AG04450 (cell line): ENCODE measurements around the gene TRIM60. TPM values are rescaled to one million over a fixed set of nuclear protein-coding genes. Genes with fewer than 3 reads are reported as not detected.
"Not testable (repeated sequence)": the region's sequence is repeated elsewhere in the genome, so short reads cannot be mapped to it uniquely, and the experiment has no call there.

Source experiments
- CTCF ChIA-PET: fragments of 300-600, 350-600 bp; formaldehyde crosslinking; extraction: SDS; loops from one replicate; lab custom pipeline; 2022; ENCODE audit warnings: antibody characterized with exemption, inconsistent platforms; lab: Charles Lee
- POLR2A ChIA-PET: fragments of 350-600 bp; formaldehyde crosslinking; extraction: SDS; loops from one replicate; lab custom pipeline; 2021; ENCODE audit warnings: antibody characterized with exemption, inconsistent platforms; lab: Yijun Ruan, JAX
- DNase-seq: peaks from one replicate; pipeline ENCODE4 v3.0.0-alpha.2; 2011; ENCODE audit warnings: low read depth, low spot score
- H3K27ac ChIP-seq: one replicate; pipeline ENCODE4 v1.5.1; 2012; ENCODE audit warnings: low read depth, low read length, control low read depth
- H3K27me3 ChIP-seq: one replicate; pipeline ENCODE4 v1.6.0; 2012; ENCODE audit warnings: low read length; ENCODE audit not compliant: control insufficient read depth, insufficient read depth
- H3K4me3 ChIP-seq: 2 replicates; pipeline ENCODE4 v1.5.1; 2011; ENCODE audit warnings: mild to moderate bottlenecking, low read depth, low read length, control low read depth
- H3K9me3 ChIP-seq: 2 replicates; pipeline ENCODE4 v1.5.1; 2012; ENCODE audit warnings: low read length; ENCODE audit not compliant: control insufficient read depth, insufficient read depth
- polyA plus RNA-seq: library from polyadenylated mRNA; depleted of rRNA; stranded (reverse); fragments of >200 nt; gene quantifications from 2 replicates; pipeline ENCODE4 v1.2.3, GENCODE V29; 2011
- TF ChIP-seq, protein P1 (sequence below): IDR thresholded peaks from 2 replicates; pipeline ENCODE4 v1.5.1; 2011; ENCODE audit warnings: low read depth, low read length, control low read depth, inconsistent platforms

The TRIM60 gene
- polyA plus RNA-seq, 1 experiment = not detected

DNA sequence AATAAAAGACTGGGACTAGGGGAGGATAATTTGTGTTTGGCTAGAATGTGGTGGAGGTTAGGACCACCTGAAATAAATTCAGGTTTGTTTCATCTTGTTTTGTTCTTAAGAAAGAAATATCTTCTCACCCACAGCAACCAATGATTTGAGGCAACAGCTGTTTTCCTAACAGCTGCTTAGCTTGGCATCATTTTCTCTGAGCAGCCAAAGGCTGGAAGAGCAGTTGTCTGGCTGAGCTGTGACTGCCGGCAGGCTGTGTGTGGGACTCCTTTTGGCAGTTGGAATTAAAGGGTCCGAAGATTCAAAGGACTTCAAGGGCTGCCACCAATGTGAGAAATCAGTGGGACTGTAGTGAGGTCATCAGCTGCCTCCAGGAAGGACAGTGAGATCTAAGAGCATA lies 26.9 kb downstream of the TRIM60 start:
- Histone ChIP-seq H3K4me3 (no peak overlapping the region), H3K27ac (no peak overlapping the region), H3K27me3 (no peaks in the 10 kb centered on the region), H3K9me3 (no peaks in the 10 kb centered on the region)
- ChIA-PET CTCF (no interaction called here), POLR2A (no interaction called here)
- TF ChIP-seq, protein P1, sequence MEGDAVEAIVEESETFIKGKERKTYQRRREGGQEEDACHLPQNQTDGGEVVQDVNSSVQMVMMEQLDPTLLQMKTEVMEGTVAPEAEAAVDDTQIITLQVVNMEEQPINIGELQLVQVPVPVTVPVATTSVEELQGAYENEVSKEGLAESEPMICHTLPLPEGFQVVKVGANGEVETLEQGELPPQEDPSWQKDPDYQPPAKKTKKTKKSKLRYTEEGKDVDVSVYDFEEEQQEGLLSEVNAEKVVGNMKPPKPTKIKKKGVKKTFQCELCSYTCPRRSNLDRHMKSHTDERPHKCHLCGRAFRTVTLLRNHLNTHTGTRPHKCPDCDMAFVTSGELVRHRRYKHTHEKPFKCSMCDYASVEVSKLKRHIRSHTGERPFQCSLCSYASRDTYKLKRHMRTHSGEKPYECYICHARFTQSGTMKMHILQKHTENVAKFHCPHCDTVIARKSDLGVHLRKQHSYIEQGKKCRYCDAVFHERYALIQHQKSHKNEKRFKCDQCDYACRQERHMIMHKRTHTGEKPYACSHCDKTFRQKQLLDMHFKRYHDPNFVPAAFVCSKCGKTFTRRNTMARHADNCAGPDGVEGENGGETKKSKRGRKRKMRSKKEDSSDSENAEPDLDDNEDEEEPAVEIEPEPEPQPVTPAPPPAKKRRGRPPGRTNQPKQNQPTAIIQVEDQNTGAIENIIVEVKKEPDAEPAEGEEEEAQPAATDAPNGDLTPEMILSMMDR = no peak
- no peak for DNase-seq

DNA sequence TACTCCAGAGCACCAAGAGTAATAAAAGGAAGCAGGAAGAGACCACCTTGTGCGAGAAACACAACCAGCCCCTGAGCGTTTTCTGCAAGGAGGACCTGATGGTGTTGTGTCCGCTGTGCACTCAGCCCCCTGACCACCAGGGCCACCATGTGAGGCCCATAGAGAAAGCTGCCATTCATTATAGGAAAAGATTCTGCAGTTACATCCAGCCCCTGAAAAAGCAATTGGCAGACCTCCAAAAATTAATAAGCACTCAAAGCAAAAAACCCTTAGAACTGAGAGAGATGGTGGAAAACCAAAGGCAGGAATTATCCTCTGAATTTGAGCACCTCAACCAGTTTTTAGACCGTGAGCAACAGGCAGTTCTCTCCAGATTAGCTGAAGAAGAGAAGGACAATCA lies 27.6 kb downstream of the TRIM60 start:
- Histone ChIP-seq H3K9me3 (no peaks in the 10 kb centered on the region), H3K4me3 (no peak overlapping the region), H3K27ac (no peak overlapping the region), H3K27me3 (no peaks in the 10 kb centered on the region)
- CTCF ChIA-PET = no interaction called here
- POLR2A ChIA-PET = no interaction called here
- DNase-seq = no peak
- TF ChIP-seq, protein P1 = no peak

DNA sequence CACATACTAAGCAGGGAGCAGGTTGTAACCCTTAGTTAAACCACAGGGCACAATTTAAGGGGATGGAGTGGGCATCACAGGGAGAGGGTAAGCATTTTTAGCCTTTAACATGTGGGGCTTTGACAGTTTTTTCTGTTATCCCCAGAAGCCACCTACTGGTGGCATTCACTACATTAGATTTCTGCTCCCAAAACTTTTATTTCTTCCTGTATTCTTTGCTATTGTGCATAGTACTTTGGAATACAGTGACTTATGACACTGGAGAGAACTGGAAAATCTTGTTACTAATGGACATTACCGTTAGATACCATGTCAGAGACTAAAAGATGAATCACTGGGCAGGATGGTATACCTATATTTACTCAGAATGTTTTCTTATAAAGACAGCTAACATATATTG lies 29.1 kb downstream of the TRIM60 start:
- ChIA-PET POLR2A (no interaction called here), CTCF (no interaction called here)
- DNase-seq = no peak
- H3K27ac ChIP-seq = no peak overlapping the region
- H3K27me3 ChIP-seq = no peaks in the 10 kb centered on the region
- TF ChIP-seq, protein P1 = peak; percentile 34; the same call in 1 of the 2 replicates
- no peaks in the 10 kb centered on the region for H3K9me3 ChIP-seq
- H3K4me3 ChIP-seq = no peak overlapping the region

DNA sequence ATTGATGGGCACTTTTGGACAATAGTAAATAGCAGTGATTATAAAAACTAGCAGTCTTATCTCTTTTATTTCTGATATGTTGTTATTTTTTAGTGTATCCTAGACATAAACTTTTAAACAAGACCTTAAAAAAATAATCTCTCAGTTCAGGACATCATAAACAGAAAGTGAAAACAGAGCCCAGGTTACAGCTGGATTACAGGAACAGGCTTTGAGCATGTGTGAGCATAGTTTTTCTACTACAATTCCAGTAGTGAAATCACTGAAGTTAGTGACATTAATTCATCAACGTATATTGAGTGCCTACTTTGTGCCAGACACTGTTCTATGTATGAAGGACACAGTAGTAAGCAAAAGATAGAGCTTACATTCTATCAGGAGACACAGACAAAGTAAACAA lies 38.8 kb downstream of the TRIM60 start:
- Histone ChIP-seq H3K4me3 (no peak overlapping the region), H3K9me3 (no peaks in the 10 kb centered on the region), H3K27ac (no peak overlapping the region), H3K27me3 (no peaks in the 10 kb centered on the region)
- ChIA-PET POLR2A (no interaction called here), CTCF (interaction anchor here (0.6 kb wide), 1 partner anchor 1403 kb away, joined by 3 read pairs; no protein-coding TSS in a partner anchor)
- DNase-seq = no peak
- TF ChIP-seq, protein P1 = no peak

DNA sequence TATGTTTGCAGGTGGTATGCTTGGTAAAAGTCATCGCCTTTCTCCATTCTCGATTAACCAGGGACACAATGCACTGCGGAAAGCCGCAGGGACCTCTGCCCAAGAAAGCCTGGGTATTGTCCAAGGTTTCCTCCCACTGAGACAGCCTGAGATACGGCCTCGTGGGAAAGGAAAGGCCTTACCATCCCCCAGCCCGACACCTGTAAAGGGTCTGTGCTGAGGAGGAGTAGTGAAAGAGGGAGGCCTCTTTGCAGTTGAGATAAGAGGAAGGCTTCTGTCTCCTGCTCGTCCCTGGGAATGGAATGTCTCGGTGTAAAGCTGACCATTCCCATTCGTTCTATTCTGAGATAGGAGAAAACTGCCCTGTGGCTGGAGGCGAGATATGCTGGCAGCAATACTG lies 41.5 kb downstream of the TRIM60 start:
- H3K9me3 ChIP-seq, DNase-seq, H3K4me3 ChIP-seq, H3K27me3 ChIP-seq, H3K27ac ChIP-seq, POLR2A ChIA-PET: not testable (repeated sequence)
- CTCF ChIA-PET = interaction anchor here (1.1 kb wide), 1 partner anchor 40 kb away, joined by 3 read pairs; the partner anchor contains the start of gene TMEM192
